ENCODE data around the gene TXNDC11. TPM values are rescaled to one million over a fixed set of nuclear protein-coding genes. Genes with fewer than 3 reads are reported as not detected.

The TXNDC11 gene
- total and polyA plus RNA-seq, 10 of the 15 experiments (the other 5 are each of a cell fraction or from before 2014, with no cell fraction given), result 1.7 to 86.7 (median 54.4) TPM

GRCh38 chr16:11642765-11643116 lies 99.9 kb downstream of the TXNDC11 start:
- intact Hi-C loops (cut with micrococcal nuclease; ENCODE audit: unreplicated experiment), result loop anchor here (2.0 to 10.0 kb wide), 3 partner anchors 72 to 235 kb away; no protein-coding TSS in a partner anchor
- TF ChIP-seq IKZF2 (IDR thresholded peaks at IDR 0.05) (no peak), TARDBP (IDR thresholded peaks at IDR 0.05; ENCODE audit: borderline replicate concordance) (no peak), TCF12 (IDR thresholded peaks at IDR 0.05; ENCODE audit: low read depth, low read length) (no peak), ZNF24 (IDR thresholded peaks at IDR 0.05) (no peak), PAX8 (IDR thresholded peaks at IDR 0.05) (no peak), GABPA (IDR thresholded peaks at IDR 0.05; ENCODE audit: low read depth) (no peak), POLR2A (IDR thresholded peaks at IDR 0.05; ENCODE audit: low read depth, low read length) (no peak), SIN3A (IDR thresholded peaks at IDR 0.05; ENCODE audit: low read depth, low read length) (no peak), NR2C2 (IDR thresholded peaks at IDR 0.05; ENCODE audit: borderline replicate concordance, control insufficient read depth, insufficient read length, low read depth) (no peak), CREM (IDR thresholded peaks at IDR 0.05; ENCODE audit: low read depth) (no peak), ATF7 (IDR thresholded peaks at IDR 0.05; ENCODE audit: low read depth) (no peak), PRDM15 (CRISPR knock-in tag; IDR thresholded peaks at IDR 0.05) (no peak), RELB (IDR thresholded peaks at IDR 0.05; ENCODE audit: low read depth) (no peak), TBL1XR1 (IDR thresholded peaks at IDR 0.05; ENCODE audit: low read depth, low read length) (no peak), CTCF (IDR thresholded peaks at IDR 0.05 in 2 of 3, conservative IDR thresholded peaks at IDR 0.05 in 1 of 3; ENCODE audit: control insufficient read depth in 2 of 3, extremely low read depth in 1 of 3, insufficient read depth in 1 of 3, low read depth in 3 of 3, low read length in 3 of 3) (no peak), JUND (IDR thresholded peaks at IDR 0.05; ENCODE audit: low read depth, low read length) (no peak), ZSCAN29 (IDR thresholded peaks at IDR 0.05) (no peak), NFXL1 (IDR thresholded peaks at IDR 0.05; ENCODE audit: borderline replicate concordance) (no peak)
- SMC1A ChIA-PET (ENCODE audit: uncharacterized antibody, unreplicated experiment), result interaction anchor here (0.8 to 4.6 kb wide), 18 partner anchors 13 to 249 kb away, joined by 3 to 32 read pairs (median 6); no protein-coding TSS in a partner anchor
- CTCF ChIA-PET, result interaction anchor here (0.6 to 6.1 kb wide), 21 partner anchors 12 to 246 kb away, joined by 3 to 99 read pairs (median 5); no protein-coding TSS in a partner anchor
- H3K27me3 ChIP-seq (replicated peaks in 1 of 2; ENCODE audit: control insufficient read depth in 2 of 2, insufficient read depth in 2 of 2, low read length in 1 of 2), result no peaks in the 10 kb centered on the region
- no peak overlapping the region for H3K27ac ChIP-seq (ENCODE audit: control insufficient read depth, insufficient read depth)
- RAD21 ChIA-PET (ENCODE audit: unreplicated experiment), result interaction anchor here (0.6 to 4.8 kb wide), 21 partner anchors 32 to 692 kb away, joined by 3 to 44 read pairs (median 4); partner anchors contain the start of gene ZC3H7A
- H4K20me1 ChIP-seq (ENCODE audit: control insufficient read depth, insufficient read depth), result no peaks in the 10 kb centered on the region
- no peak for DNase-seq (ENCODE audit: low read depth, low spot score)
- no peak overlapping the region for H3K4me3 ChIP-seq
- no peaks in the 10 kb centered on the region for H3K4me1 ChIP-seq (ENCODE audit: control insufficient read depth, insufficient read depth, low read length)
- POLR2A ChIA-PET, result interaction anchor here (0.5 to 0.7 kb wide), 2 partner anchors 26 to 243 kb away, joined by 3 to 7 read pairs; no protein-coding TSS in a partner anchor
- no peak overlapping the region for H3K9ac ChIP-seq (ENCODE audit: control insufficient read depth, insufficient read depth, low read length)
- no peak for FAIRE-seq
- no peaks in the 10 kb centered on the region for H3K36me3 ChIP-seq (ENCODE audit: control insufficient read depth in 2 of 2, insufficient read depth in 2 of 2, low read length in 1 of 2)
- no peaks in the 10 kb centered on the region for H3K79me2 ChIP-seq (ENCODE audit: control insufficient read depth, insufficient read depth, low read length)
- in situ Hi-C loops (cut with MboI), result loop anchor here (5.0 to 10.0 kb wide), 2 partner anchors 110 to 228 kb away; no protein-coding TSS in a partner anchor
- no peak; the same call in 2 of the 3 replicates for ATAC-seq
- BruUV-seq (replicated peaks), result no TSS peak
- WGBS (ENCODE audit: insufficient coverage, insufficient replicate concordance, low lambda C conversion rate, missing lambda C conversion rate), result 25% methylated on average over 4 of the region's 4 CpGs
- H3K9me3 ChIP-seq (replicated peaks; ENCODE audit: control insufficient read depth, insufficient read depth, low read length), result no peaks in the 10 kb centered on the region
- no peak overlapping the region for H3K4me2 ChIP-seq (ENCODE audit: control insufficient read depth, insufficient read depth)
- no peak overlapping the region for H2AFZ ChIP-seq (ENCODE audit: control insufficient read depth, low read depth, low read length)
